Right lung (tissue), 5 donors: ENCODE results near the gene PTPN6. TPM values are rescaled to one million over a fixed set of nuclear protein-coding genes. Genes with fewer than 3 reads are reported as not detected.

Source experiments
- DNase-seq, 2 donors: peaks; one replicate each; pipeline ENCODE4 v3.0.0-alpha.2; 2013
- polyA plus RNA-seq, 5 donors: library from polyadenylated mRNA; unstranded; fragments of 120-200 nt; gene quantifications; one replicate each; pipeline versions ENCODE4 v1.2.1 to v1.2.3, GENCODE V29; 2013; ENCODE audit warnings: inconsistent platforms in 1 of 5, low replicate concordance in 1 of 5; ENCODE audit not compliant: insufficient read length in 5 of 5, insufficient read depth in 1 of 5

The PTPN6 gene
- polyA plus RNA-seq, 5 donors = 15.1 to 21.8 (median 19.0) TPM

GRCh38 chr12:6938353-6939190 is 12.6 kb upstream of the PTPN6 start:
- DNase-seq = no peak

GRCh38 chr12:6939191-6939540 is 12.0 kb upstream of the PTPN6 start:
- no peak for DNase-seq

GRCh38 chr12:6941267-6941666 is 9.9 kb upstream of the PTPN6 start:
- no peak for DNase-seq

- DNase-seq = no peak
Measured at GRCh38 chr12:6941782-6942181, 9.4 kb upstream of the PTPN6 start.

- DNase-seq = no peak
Measured at GRCh38 chr12:6942331-6942665, 8.9 kb upstream of the PTPN6 start.

GRCh38 chr12:6943389-6943721 is 7.8 kb upstream of the PTPN6 start:
- DNase-seq = peak in 1 of 2 donors; percentile 87

GRCh38 chr12:6943722-6944380 is 7.3 kb upstream of the PTPN6 start, which contains the start of the genes C12orf57 and RNU7-1:
Gene C12orf57 (plus strand): TSS chr12:6944022. CDS start chr12:6944122, 100 bp downstream.
Gene RNU7-1 (plus strand): TSS chr12:6943816.
- DNase-seq = peak; percentile 88 to 92

GRCh38 chr12:6944381-6945186 is 6.6 kb upstream of the PTPN6 start:
- DNase-seq = peak; percentile 89 to 92

- no peak for DNase-seq
Measured at GRCh38 chr12:6945613-6946012, 5.5 kb upstream of the PTPN6 start.

GRCh38 chr12:6946033-6946919 is 4.9 kb upstream of the PTPN6 start:
- peak; percentile 77 to 78 for DNase-seq

- DNase-seq = no peak
Measured at GRCh38 chr12:6946920-6947374, 4.2 kb upstream of the PTPN6 start.

- DNase-seq = no peak
Measured at GRCh38 chr12:6947615-6948014, 3.5 kb upstream of the PTPN6 start.

GRCh38 chr12:6948873-6949594 is 2.1 kb upstream of the PTPN6 start:
- no peak for DNase-seq

GRCh38 chr12:6950401-6950801 is 755 bp upstream of the PTPN6 start:
- DNase-seq = no peak

- DNase-seq = no peak
Measured at GRCh38 chr12:6951551-6952120, 480 bp downstream of the PTPN6 start.

- DNase-seq = no peak
Measured at GRCh38 chr12:6952121-6952862, 1.1 kb downstream of the PTPN6 start.

GRCh38 chr12:6952863-6953441 is 1.8 kb downstream of the PTPN6 start:
- no peak for DNase-seq

GRCh38 chr12:6953442-6954315 is 2.5 kb downstream of the PTPN6 start:
- DNase-seq = no peak
